NK-92 treated with Interleukin-12 subunit alpha and Interleukin-12 subunit beta, amount 100 ng/mL, for 24 hours (cell line): ENCODE measurements around the gene RPS3.

Experiments used
- DNase-seq: peaks from one replicate; lab custom pipeline; 2025; lab: John Stamatoyannopoulos, UW

RPS3 gene

DNA sequence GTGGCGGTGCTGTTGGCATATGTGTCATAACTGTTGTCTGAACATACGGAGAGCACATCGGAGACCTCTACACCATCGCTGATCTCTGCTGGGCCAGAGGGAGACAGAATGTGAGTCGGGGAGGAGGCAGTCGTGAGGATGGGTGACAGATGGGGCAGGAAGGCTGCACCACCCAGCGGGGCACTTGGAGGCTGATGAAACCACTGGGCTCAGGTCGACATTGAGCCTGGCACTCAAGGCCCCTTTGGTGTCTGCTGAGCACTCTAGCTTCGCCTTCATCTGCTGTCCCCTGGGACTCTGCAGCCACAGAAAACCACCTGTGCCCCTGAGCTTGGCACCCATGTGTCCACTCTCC is 36.2 kb downstream of the RPS3 start:
- no peak for DNase-seq

DNA sequence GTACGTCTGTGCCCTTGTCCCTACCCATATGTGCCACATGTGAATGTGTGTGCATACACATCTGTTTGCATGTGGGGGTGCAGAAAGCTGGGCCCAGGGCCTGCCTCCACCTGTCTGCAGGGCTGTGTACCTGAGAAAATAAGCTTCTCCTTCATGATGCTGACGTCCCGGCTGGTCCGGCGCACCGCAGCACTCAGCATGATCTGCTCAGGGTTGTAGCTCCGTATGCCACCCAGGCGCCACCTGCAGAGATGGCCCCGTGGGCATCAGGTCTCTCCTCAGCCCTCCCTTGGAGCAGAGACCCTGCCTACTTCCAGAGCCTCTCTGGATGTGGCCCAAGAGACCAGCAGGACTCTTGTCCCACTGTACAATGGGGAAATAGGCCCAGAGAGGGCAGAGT is 37.5 kb downstream of the RPS3 start:
- no peak for DNase-seq

DNA sequence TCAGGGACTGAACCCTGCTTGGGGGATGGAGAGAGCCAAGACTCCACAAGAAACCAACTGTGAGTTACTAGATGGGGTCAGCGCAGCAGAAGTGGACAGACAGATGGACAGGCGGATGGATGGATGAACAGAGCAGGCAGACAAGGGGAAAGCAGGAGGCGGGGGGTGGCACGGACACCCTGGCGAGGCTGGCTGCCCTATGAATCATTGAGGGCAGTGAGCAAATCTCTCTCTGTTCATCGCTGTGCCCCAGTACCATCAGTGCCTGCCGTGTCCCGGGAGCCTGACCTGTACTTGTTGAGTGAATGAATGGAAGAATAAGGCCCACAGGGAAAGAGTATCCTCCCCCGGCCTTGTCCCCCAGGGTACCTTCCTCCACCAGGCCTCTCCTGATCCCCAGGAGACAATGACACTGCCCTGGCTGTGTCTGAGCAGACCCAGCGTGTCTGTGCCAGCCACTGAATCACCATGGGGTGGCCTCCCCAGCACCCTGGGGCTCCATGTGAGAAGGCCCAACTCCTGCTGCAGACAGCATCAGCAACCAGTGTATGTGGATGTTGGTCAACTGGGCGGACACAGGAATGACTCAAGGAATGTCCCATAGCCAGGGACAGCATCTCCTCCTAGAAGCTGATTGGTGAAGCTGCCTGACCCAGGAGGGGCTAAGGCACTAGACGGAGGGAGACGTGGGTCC is 38.8 kb downstream of the RPS3 start:
- no peak for DNase-seq

DNA sequence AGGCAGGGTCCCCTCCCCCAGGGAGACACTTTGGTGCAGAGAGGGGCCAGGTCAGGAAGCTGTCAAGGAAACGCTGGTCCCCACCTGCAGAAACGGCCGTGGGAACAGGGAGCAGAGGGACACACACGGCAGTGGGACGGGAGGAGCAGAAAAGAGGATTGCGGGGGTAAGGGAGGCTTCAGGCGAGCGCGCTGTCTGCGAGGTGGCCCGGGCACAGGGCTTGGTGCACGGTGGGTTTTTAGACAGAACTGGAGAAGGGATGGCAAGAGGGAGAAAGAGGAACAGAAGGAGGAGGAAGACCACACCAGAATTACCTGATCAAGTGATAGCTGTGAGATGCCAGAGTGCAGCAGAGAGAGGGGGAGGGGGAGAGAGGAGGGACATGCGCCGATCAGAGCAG is 39.7 kb downstream of the RPS3 start:
- no peak for DNase-seq

DNA sequence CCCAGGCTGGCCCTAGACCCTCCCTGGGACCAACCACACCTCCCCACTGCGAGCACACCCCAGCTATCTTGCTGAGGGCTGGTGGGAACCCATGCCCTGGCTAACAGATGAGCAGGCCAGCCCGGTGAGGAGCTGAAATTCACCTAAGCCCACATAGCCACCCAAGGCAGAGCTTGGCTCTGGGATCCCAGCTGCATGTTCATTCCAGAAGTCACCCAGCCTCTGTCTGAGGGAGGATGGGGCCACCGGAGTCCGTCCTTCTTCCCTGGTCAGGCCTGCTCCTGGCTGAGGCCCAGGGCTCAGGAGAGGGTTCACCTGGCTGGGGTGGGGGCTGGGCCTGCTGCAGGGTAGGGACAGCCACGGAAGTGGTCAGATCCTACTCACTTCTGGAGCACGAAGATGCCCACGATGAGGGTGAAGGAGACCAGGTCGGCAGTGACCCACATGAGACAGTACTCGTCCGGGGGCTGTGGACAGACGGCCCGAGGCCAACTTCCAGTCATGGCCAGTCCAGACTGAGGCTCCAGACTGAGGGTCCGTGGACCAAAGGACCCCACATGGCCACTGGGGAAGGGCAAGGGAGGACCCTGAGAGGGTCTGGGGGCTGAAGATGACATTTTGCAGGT is 40.3 kb downstream of the RPS3 start:
- DNase-seq: no peak

DNA sequence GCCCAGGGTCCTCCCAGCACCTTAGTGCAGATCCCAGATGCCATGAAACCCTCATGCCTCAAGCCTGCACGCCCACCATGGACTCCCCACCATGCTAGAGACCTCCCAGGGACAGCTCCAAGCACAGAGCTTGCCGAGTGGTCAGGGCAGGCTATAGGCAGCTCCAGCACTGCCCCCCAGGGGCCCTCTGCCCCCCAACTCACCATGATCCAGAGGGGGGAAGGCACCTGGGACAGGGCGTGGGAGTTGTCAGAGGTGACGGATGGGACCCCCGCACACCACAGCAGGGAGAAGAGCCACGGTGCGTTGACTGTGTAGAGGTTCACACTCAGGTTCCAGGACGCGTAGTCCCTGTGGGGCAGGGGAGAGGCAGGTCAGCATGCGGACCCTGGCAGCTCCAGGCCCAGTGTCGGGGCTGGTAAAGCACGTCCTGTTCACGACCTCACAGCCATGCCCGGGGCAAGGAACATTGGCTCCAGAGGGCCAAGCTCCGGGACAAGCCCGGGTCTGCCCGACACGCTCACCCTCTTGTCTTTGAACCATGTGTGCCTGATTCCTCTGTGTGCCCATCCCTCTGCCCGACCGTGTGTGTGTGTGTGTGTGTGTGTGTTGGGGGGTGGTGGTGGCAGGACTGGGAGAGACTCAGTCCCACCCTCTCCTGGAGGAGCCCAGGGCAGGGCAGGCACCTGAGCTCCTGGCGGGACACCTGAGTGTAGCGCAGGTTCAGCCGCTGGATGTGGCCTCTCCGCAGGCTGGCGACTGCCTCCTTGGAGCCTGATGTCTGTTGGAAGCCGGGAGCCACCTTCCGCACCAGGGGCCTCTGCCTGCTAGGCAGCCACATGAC is 41.9 kb downstream of the RPS3 start:
- no peak for DNase-seq

DNA sequence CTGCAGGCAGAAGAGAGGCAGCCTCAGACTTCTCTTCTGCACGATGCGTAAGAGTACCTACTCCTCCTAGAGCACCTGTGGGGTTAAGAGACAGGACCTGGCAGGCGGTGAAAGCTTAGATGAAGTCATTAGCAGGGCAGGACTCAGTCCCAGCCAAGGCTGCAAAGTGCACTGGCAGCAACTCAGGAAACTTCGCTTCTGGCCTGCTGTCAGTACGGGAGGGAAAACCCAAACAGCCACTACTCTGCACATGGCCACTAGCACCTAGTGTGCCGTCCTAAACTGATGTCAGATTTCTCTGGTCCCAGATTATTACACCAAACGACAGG is 42.5 kb downstream of the RPS3 start:
- DNase-seq: no peak

DNA sequence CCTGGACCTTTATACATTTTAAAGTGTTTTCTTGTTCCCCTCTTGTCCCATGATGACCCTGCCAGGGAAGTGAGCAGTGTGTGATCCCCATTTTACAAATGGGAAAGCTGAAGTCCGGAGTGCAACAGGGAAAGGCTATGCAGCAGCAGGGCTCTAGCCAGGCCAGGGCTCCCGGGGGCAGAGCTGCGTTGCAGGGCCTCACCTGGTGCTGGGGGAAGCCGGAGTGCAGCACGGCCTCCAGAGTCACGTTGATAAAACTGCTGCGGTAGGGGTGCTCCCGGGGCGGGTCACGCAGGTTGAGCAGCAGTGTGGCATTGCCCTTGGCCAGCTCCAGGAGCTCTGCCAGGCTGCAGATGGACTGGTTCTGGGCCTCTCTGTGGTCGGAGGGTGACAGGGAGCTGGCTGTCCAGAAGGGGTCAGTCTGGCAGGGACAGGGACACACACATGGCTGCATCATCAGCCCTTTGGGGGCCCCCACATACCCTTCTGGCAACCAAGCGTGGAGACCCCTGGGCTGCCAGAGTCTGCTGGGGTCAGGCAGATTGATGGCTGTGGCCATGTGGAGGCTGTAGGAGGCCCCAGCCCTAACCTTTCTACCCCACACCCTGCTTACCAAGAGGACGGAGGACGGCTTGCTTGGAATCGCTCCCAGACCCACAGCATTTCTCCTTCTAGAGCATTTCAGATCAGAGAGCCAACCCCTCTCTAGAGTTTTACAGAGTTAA is 43.0 kb downstream of the RPS3 start:
- no peak for DNase-seq

DNA sequence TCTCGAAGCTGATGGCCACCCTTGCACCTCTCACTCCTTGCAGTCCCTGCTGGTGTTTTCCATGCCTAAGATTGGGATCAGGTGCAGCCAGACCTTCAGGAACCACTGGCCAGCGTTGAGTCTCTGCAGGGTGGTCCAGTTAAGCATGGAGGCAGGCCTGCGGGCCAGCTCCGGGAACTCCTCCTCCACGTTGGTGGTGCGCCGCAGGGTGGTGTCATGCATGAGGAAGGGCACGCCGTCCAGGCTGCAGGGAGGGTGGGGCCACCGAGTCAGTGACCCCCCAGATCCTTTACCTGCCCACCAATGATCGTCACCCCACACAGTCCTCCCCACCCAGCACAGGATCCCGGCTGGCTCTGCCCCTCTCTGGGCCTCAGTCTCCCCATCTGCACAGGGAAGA is 43.7 kb downstream of the RPS3 start:
- DNase-seq: no peak

DNA sequence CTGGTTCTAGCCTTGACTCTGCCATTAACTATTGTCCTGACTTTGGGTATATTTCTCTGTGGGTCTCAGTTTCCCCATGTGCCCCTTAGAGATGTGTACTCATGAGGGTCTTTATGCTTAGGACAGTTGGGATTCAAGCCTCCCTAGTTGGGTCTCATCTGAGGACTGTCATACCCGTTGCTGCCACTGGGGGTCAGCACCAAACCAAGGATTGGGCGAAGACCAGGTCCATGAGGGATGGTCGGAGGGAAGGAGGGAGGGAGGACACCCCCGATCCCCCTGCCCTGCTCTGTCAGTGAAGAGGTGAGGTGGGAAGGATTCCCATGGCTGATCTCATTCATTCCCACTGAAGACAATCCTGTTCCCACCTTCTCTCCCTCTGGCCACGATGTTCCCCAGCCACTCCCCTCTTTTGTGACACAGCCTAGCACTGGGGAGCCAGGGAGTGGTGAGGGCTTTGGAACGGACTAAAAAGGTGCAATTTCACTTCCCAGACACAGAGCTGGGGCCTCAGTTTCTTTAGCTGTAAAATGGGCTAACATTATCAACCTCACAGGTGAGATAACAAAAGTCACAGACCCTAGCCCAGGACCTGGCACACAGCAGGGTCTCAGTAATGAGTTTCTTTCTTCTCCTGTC is 46.1 kb downstream of the RPS3 start:
- peak; percentile 17 for DNase-seq

DNA sequence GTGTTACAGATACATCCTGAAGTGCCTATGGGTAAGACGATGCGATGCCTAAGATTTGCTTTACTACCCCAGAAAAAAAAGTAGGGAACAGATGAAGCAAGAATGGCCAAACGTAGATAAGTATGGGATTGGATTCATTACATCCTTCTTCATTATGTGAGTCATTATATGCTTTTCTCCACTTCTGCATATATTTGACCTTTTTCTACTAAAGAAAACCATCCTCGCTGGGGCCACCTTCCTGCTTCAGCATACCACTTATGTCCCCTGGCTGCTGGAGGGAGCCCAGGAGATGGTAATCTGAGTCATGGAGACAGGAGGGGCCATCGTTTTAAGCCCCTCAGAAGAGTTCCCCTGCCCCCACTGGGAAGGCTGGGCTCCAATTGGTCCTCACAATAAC is 48.1 kb downstream of the RPS3 start:
- DNase-seq: no peak

DNA sequence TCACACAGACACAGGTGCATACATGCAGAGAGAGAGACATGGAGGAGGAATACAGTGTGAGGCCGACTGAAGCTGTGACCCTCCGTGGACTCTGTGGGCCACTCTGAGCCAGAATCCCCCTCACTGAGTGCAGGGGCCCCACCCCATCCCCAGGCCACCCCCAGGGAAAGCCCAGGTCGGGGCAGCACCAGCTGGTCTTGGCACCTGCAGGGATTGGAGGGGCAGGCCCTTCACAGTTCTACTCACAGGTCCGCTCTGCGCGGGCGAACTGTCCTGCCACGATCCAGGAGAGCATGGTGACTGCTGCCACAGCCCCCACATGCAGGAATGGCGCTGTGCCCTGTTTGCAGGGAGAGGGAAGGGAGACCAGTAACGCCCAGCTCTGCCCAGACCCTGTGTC is 50.0 kb downstream of the RPS3 start:
- no peak for DNase-seq

DNA sequence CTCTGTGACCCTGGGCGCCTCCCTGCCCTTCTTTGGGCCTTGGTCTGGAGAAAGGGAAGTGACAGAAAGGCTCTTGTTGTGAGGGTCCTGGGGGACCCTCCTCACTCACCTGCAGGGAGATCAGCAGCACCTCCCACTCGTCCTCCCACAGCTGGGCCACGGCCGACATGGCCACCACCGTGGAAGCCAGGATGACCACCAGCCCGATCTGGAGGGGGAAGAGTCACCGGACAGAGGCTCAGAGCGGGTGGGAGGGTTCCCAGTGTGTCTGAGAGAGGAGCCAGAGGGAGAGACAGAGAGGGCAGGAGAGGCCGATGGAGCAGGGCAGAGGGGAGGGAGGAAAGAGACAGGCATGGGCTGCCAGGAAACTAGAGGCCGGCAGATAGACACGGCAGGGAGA is 50.5 kb downstream of the RPS3 start:
- DNase-seq: no peak

DNA sequence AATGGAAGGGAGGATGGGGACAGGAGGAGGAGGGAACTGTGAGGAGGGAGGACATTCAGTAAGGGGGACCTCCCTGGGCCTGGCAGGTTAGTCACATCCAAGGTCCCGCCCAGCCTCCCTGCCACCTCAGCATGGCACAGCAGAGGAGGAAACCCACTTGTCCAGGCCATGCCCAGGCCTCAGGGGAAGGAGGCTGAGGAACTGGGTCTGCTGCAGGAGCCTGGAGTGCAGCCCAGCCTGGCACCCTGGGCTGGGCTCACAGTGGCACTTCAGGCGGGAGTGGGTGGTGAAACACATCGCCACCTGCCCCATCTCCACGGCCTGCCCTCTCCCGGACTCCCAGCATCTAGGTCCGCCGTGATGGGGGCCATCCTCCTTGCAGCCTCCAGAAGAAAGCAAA is 50.9 kb downstream of the RPS3 start:
- DNase-seq: no peak

DNA sequence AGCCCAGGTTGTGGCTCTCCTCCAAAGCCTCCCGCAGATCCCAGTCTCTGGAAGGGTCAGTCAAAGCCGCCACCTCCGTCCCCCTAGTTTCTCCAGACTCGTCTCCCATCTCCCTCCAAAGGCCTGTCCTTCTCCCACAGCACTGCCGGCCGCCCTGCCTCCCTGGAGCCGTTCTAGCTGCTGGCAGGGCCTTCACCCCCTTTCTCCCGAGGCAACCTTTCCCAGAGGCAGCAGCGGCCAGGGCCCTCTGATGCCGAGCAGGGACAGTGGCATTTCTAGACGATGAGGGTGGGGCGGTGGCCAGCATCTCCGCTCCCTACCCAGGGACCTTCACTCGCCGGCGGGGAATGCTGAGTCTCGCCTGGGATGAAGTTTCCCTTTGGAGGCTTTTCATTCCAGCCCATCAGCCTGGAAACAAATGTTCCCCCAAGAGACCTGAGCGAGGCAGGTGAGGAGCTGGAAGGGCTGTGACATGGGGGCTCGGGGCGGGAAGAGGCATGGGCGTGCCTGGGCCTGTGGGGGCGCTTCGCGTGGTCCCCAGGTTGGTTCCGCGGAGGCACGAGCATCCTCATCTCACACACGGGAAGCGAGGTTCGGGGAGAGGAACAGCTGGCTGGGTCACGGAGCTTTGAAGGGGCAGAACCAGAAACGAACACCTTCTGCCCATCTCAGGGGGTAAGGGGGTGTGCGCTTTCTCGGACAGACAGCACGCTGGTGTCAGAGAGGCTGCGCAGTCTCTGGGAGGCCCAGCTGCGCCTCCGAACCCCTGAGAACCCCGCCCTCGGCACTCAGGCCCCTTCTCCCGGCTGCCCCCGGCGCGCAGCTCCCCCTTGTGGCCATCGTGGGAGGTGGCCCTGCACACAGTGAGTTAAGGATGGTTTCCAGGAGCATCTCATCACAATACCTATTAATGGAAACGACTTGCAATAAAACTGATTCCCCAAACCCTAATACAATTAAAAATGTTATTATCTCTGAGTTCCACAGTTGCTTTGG is 51.8 kb downstream of the RPS3 start:
- no peak for DNase-seq

DNA sequence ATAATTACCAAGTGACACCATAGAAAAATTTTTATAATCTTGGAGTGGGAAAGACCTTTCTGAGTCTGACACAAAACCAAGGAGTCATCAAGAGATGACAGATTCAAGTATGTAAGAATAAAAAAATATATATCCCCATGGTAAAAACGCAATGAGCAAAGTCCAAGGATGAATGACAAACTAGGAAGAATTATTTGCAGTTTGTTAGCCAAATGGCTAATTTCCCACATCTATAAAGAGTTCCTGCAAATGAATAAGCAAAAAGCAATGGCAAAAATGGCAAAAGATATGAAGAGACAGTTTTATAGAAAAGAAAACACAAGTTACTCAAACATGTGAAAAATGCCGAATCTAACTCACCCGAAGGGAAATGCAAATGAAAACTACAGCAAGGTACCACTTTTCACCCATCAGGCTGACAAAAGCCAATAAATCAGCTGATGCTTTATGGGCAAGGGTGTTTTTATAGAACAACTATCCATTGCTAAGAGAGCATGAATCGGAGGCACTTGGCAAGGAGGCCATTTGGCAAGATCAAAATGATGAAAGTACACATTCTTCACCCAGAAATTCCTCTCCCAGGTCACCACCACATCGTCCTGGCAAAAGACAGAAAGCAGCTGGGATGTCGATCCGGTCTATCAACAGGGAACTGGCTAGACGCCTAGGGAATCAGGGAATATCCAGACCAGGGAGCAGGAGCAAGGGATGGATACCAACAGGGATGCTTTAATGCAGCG is 54.8 kb downstream of the RPS3 start:
- DNase-seq: no peak

DNA sequence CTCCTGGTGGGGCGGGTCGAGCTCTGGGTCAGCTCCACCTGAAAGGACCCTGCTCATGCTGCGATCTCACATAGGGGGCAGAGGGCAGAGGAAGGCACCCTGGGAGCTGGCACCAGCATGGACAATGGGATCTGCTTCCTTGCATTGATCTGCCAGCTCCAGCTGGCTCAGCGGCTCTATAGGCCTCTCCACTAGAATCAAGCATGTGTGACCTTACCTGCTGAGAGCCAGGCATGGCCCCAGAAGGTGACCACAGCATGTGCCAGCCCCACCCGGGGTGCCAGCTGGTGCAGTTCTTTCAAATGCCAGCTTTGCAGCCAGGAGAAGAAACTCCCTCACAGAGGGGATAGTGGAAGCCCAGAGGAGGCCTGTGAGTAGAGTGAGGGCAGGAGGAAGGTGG is 55.7 kb downstream of the RPS3 start:
- DNase-seq: no peak
